Trophoblast cell (in vitro differentiated cells and primary cell): ENCODE results near the gene CLINT1.
A peak's percentile ranks its signal among the peaks of the same experiment; 100 is the strongest.

Experiments used
- DNase-seq, 2 donors: peaks; one replicate each; pipeline ENCODE4 v3.0.0-alpha.2; 2016
- H2AFZ ChIP-seq: 2 replicates; pipeline ENCODE4 v1.6.1; 2013; ENCODE audit warnings: low read length, moderate library complexity, mild to moderate bottlenecking; ENCODE audit not compliant: insufficient read depth, poor library complexity
- H2AK5ac ChIP-seq: 2 replicates; pipeline ENCODE4 v1.6.1; 2013; ENCODE audit warnings: mild to moderate bottlenecking, low read length
- H2BK120ac ChIP-seq: 2 replicates; pipeline ENCODE4 v1.6.1; 2013; ENCODE audit warnings: low read length, mild to moderate bottlenecking, moderate library complexity; ENCODE audit not compliant: insufficient read depth, poor library complexity
- H2BK12ac ChIP-seq: 2 replicates; pipeline ENCODE4 v1.6.1; 2013; ENCODE audit warnings: mild to moderate bottlenecking, low read length, moderate library complexity
- H2BK5ac ChIP-seq: 2 replicates; pipeline ENCODE4 v1.6.1; 2013; ENCODE audit warnings: low read length, low read depth, moderate library complexity, mild to moderate bottlenecking; ENCODE audit not compliant: poor library complexity
- H3K14ac ChIP-seq: 2 replicates; pipeline ENCODE4 v1.6.1; 2013; ENCODE audit warnings: mild to moderate bottlenecking, low read length
- H3K18ac ChIP-seq: 2 replicates; pipeline ENCODE4 v1.6.1; 2013; ENCODE audit warnings: mild to moderate bottlenecking, low read length
- H3K23ac ChIP-seq: 2 replicates; pipeline ENCODE4 v1.6.1; 2013; ENCODE audit warnings: low read length
- H3K27ac ChIP-seq: 2 replicates; pipeline ENCODE4 v1.5.1; 2013; ENCODE audit warnings: low read depth, mild to moderate bottlenecking, inconsistent platforms, low read length, moderate library complexity
- H3K27me3 ChIP-seq: 2 replicates; pipeline ENCODE4 v1.6.1; 2013; ENCODE audit warnings: inconsistent platforms, mild to moderate bottlenecking, low read length, moderate library complexity; ENCODE audit not compliant: insufficient read depth
- H3K36me3 ChIP-seq, 2 experiments: 1 replicate in 1 of 2; 2 replicates in 1 of 2; pipeline ENCODE4 v1.6.1; 2013; ENCODE audit warnings: low read length in 2 of 2, mild to moderate bottlenecking in 2 of 2, moderate library complexity in 1 of 2; ENCODE audit not compliant: insufficient read depth in 2 of 2, control insufficient read depth in 1 of 2
- H3K4ac ChIP-seq: 2 replicates; pipeline ENCODE4 v1.6.1; 2013; ENCODE audit warnings: low read depth, mild to moderate bottlenecking, low read length, moderate library complexity
- H3K4me1 ChIP-seq, 2 experiments: 1 replicate in 1 of 2; 2 replicates in 1 of 2; pipeline ENCODE4 v1.6.1; 2013; ENCODE audit warnings: low read length in 2 of 2, mild to moderate bottlenecking in 2 of 2, moderate library complexity in 1 of 2; ENCODE audit not compliant: insufficient read depth in 2 of 2, control insufficient read depth in 1 of 2
- H3K4me2 ChIP-seq: 2 replicates; pipeline ENCODE4 v1.6.1; 2013; ENCODE audit warnings: inconsistent platforms, mild to moderate bottlenecking, low read length, moderate library complexity
- H3K4me3 ChIP-seq: 2 replicates; pipeline ENCODE4 v1.5.1; 2013; ENCODE audit warnings: mild to moderate bottlenecking, low read depth, low read length, inconsistent platforms
- H3K79me1 ChIP-seq: one replicate; pipeline ENCODE4 v1.6.1; 2013; ENCODE audit warnings: low read length
- H3K79me2 ChIP-seq: 2 replicates; pipeline ENCODE4 v1.6.1; 2013; ENCODE audit warnings: low read length, mild to moderate bottlenecking; ENCODE audit not compliant: control insufficient read depth, insufficient read depth, poor library complexity
- H3K9ac ChIP-seq: 2 replicates; pipeline ENCODE4 v1.6.1; 2013; ENCODE audit warnings: mild to moderate bottlenecking, low read length
- H3K9me3 ChIP-seq: 2 replicates; pipeline ENCODE4 v1.6.1; 2013; ENCODE audit warnings: low read depth, mild to moderate bottlenecking, control low read depth, inconsistent platforms, low read length; ENCODE audit not compliant: insufficient read depth
- H4K12ac ChIP-seq: 2 replicates; pipeline ENCODE4 v1.6.1; 2013; ENCODE audit warnings: low read depth, mild to moderate bottlenecking, low read length, moderate library complexity
- H4K8ac ChIP-seq: 2 replicates; pipeline ENCODE4 v1.6.1; 2013; ENCODE audit warnings: low read depth, mild to moderate bottlenecking, low read length, moderate library complexity
- H4K91ac ChIP-seq: one replicate; pipeline ENCODE4 v1.6.1; 2013; ENCODE audit warnings: low read depth, mild to moderate bottlenecking, low read length, moderate library complexity
- WGBS: extraction: QIAGEN DNeasy Blood & Tissue Kit; methylation state at CpG from one replicate; pipeline ENCODE4 v1.1.7; 2013; ENCODE audit warnings: missing lambda C conversion rate; ENCODE audit not compliant: insufficient read length, insufficient coverage; ENCODE audit errors: extremely low coverage; 5-methylcytosine and 5-hydroxymethylcytosine counted together

CLINT1 gene

GRCh38 chr5:157818368-157818767, 40.6 kb downstream of the CLINT1 start:
- no peak overlapping the region for H3K9ac ChIP-seq
- H3K79me1 ChIP-seq: no peaks in the 10 kb centered on the region
- H3K4ac ChIP-seq: no peak overlapping the region
- no peak overlapping the region for H2AFZ ChIP-seq
- no peak overlapping the region for H3K27ac ChIP-seq
- no peaks in the 10 kb centered on the region for H3K4me1 ChIP-seq
- no peak overlapping the region for H2AK5ac ChIP-seq
- no peak overlapping the region for H2BK12ac ChIP-seq
- no peak overlapping the region for H3K4me3 ChIP-seq
- H4K12ac ChIP-seq: no peak overlapping the region
- peaks cover 2 to 3% of the 10 kb centered on the region in 2 experiments for H3K36me3 ChIP-seq
- no peak overlapping the region for H4K8ac ChIP-seq
- H3K4me2 ChIP-seq: no peak overlapping the region
- H3K27me3 ChIP-seq: no peaks in the 10 kb centered on the region
- WGBS: no CpG with 5 or more reads among the region's 2 CpGs
- no peaks in the 10 kb centered on the region for H3K9me3 ChIP-seq
- peaks cover 1% of the 10 kb centered on the region for H3K79me2 ChIP-seq
- no peak overlapping the region for H4K91ac ChIP-seq
- no peak overlapping the region for H2BK5ac ChIP-seq
- no peak overlapping the region for H3K14ac ChIP-seq
- no peak overlapping the region for H2BK120ac ChIP-seq
- no peak overlapping the region for H3K23ac ChIP-seq
- no peak overlapping the region for H3K18ac ChIP-seq
- DNase-seq: no peak

GRCh38 chr5:157817928-157818327, 41.0 kb downstream of the CLINT1 start:
- H2BK12ac ChIP-seq: no peak overlapping the region
- no peak overlapping the region for H3K27ac ChIP-seq
- H4K8ac ChIP-seq: no peak overlapping the region
- no peak overlapping the region for H3K4ac ChIP-seq
- H3K79me1 ChIP-seq: no peaks in the 10 kb centered on the region
- H3K27me3 ChIP-seq: no peaks in the 10 kb centered on the region
- no peak overlapping the region for H4K12ac ChIP-seq
- DNase-seq: no peak
- H3K14ac ChIP-seq: no peak overlapping the region
- no peak overlapping the region for H3K4me2 ChIP-seq
- peaks cover 2 to 4% of the 10 kb centered on the region in 2 experiments for H3K36me3 ChIP-seq
- H3K4me3 ChIP-seq: no peak overlapping the region
- no peak overlapping the region for H3K9ac ChIP-seq
- H3K18ac ChIP-seq: no peak overlapping the region
- no peaks in the 10 kb centered on the region for H3K9me3 ChIP-seq
- H2AFZ ChIP-seq: no peak overlapping the region
- H3K4me1 ChIP-seq: no peaks in the 10 kb centered on the region
- no peak overlapping the region for H2AK5ac ChIP-seq
- no peak overlapping the region for H4K91ac ChIP-seq
- H2BK5ac ChIP-seq: no peak overlapping the region
- no CpG with 5 or more reads among the region's 2 CpGs for WGBS
- H3K79me2 ChIP-seq: peaks cover 1% of the 10 kb centered on the region
- no peak overlapping the region for H3K23ac ChIP-seq
- H2BK120ac ChIP-seq: no peak overlapping the region

GRCh38 chr5:157817387-157817702, 41.6 kb downstream of the CLINT1 start:
- Histone ChIP-seq H2BK120ac (no peak overlapping the region), H3K4me3 (no peak overlapping the region), H3K4ac (no peak overlapping the region), H4K91ac (no peak overlapping the region), H3K27ac (no peak overlapping the region), H3K9ac (no peak overlapping the region), H3K79me2 (peaks cover 1% of the 10 kb centered on the region), H3K9me3 (no peaks in the 10 kb centered on the region), H2BK5ac (no peak overlapping the region), H3K36me3 (peaks cover 2 to 5% of the 10 kb centered on the region in 2 experiments), H2AK5ac (no peak overlapping the region), H3K4me1 (no peaks in the 10 kb centered on the region), H3K23ac (no peak overlapping the region), H2BK12ac (no peak overlapping the region), H3K14ac (no peak overlapping the region), H3K4me2 (no peak overlapping the region), H3K79me1 (no peaks in the 10 kb centered on the region), H3K18ac (no peak overlapping the region), H3K27me3 (no peaks in the 10 kb centered on the region), H2AFZ (no peak overlapping the region), H4K12ac (no peak overlapping the region), H4K8ac (no peak overlapping the region)
- WGBS: no CpG with 5 or more reads among the region's 5 CpGs
- no peak for DNase-seq

- Histone ChIP-seq H2BK5ac (no peak overlapping the region), H2AK5ac (no peak overlapping the region), H4K91ac (no peak overlapping the region), H3K9ac (no peak overlapping the region), H2BK12ac (no peak overlapping the region), H3K14ac (no peak overlapping the region), H2BK120ac (no peak overlapping the region), H3K4me2 (no peak overlapping the region), H3K36me3 (peaks cover 2 to 8% of the 10 kb centered on the region in 2 experiments), H3K18ac (no peak overlapping the region), H3K4me3 (no peak overlapping the region), H3K23ac (no peak overlapping the region), H3K79me1 (no peaks in the 10 kb centered on the region), H3K27me3 (no peaks in the 10 kb centered on the region), H3K4ac (no peak overlapping the region), H4K12ac (no peak overlapping the region), H4K8ac (no peak overlapping the region), H2AFZ (no peak overlapping the region), H3K4me1 (no peaks in the 10 kb centered on the region), H3K27ac (no peak overlapping the region), H3K9me3 (no peaks in the 10 kb centered on the region), H3K79me2 (no peaks in the 10 kb centered on the region)
- WGBS: no CpG with 5 or more reads among the region's 1 CpG
- DNase-seq: peak in 1 of 2 donors; percentile 61
Observed at GRCh38 chr5:157816682-157817386, 42.1 kb downstream of the CLINT1 start.
